Measurements from ENCODE around the gene MGAT4A. TPM values are rescaled to one million over a fixed set of nuclear protein-coding genes. Genes with fewer than 3 reads are reported as not detected.
A peak's percentile ranks its signal among the peaks of the same experiment; 100 is the strongest.

MGAT4A gene
- total RNA-seq, 1 donor from 2014 or later: 8.0 TPM

GRCh38 chr2:98701230-98701629 lies 29.7 kb downstream of the MGAT4A start:
- intact Hi-C loops (cut with DNase I): loop anchor here (1.0 to 2.0 kb wide), 2 partner anchors 30 to 58 kb away; partner anchors contain the start of gene MGAT4A
- Histone ChIP-seq H3K27ac (peak overlapping the region; percentile 67 to 82), H3K4me3 (no peak overlapping the region), H3K4me1 (peaks cover 2 to 33% of the 10 kb centered on the region in 2 donors), H3K27me3 (no peaks in the 10 kb centered on the region), H3K36me3 (no peaks in the 10 kb centered on the region), H3K9me3 (no peaks in the 10 kb centered on the region)
- no peak for TF ChIP-seq CTCF (IDR thresholded peaks at IDR 0.05)
- no peak for DNase-seq (ENCODE audit: low spot score in 2 of 2)

GRCh38 chr2:98698896-98699295 lies 32.0 kb downstream of the MGAT4A start:
- no peaks in the 10 kb centered on the region for H3K27me3 ChIP-seq
- no peak for TF ChIP-seq CTCF (IDR thresholded peaks at IDR 0.05)
- intact Hi-C loops (cut with DNase I): no loop called here
- no peak overlapping the region for H3K27ac ChIP-seq
- no peaks in the 10 kb centered on the region for H3K9me3 ChIP-seq
- no peak overlapping the region for H3K4me3 ChIP-seq
- no peak for DNase-seq (ENCODE audit: low spot score in 2 of 2)
- peaks cover 2 to 40% of the 10 kb centered on the region in 2 donors for H3K4me1 ChIP-seq
- no peaks in the 10 kb centered on the region for H3K36me3 ChIP-seq

- intact Hi-C loops (cut with DNase I): no loop called here
- no peaks in the 10 kb centered on the region for H3K27me3 ChIP-seq
- no peak overlapping the region for H3K4me3 ChIP-seq
- H3K27ac ChIP-seq: no peak overlapping the region
- peaks cover 2 to 30% of the 10 kb centered on the region in 2 donors for H3K4me1 ChIP-seq
- TF ChIP-seq CTCF (IDR thresholded peaks at IDR 0.05): no peak
- H3K36me3 ChIP-seq: no peaks in the 10 kb centered on the region
- H3K9me3 ChIP-seq: no peaks in the 10 kb centered on the region
- DNase-seq (ENCODE audit: low spot score in 2 of 2): no peak
These were observed 33.1 kb downstream of the MGAT4A start for GRCh38 chr2:98697651-98698337.

GRCh38 chr2:98696200-98696599 lies 34.7 kb downstream of the MGAT4A start:
- no peaks in the 10 kb centered on the region for H3K36me3 ChIP-seq
- H3K4me1 ChIP-seq: peaks cover 2 to 15% of the 10 kb centered on the region in 2 donors

GRCh38 chr2:98695255-98695654 lies 35.7 kb downstream of the MGAT4A start:
- Histone ChIP-seq H3K4me3 (no peak overlapping the region), H3K27me3 (no peaks in the 10 kb centered on the region), H3K4me1 (peaks cover 0 to 6% of the 10 kb centered on the region in 2 donors), H3K9me3 (no peaks in the 10 kb centered on the region), H3K36me3 (no peaks in the 10 kb centered on the region), H3K27ac (no peak overlapping the region)
- no peak for TF ChIP-seq CTCF (IDR thresholded peaks at IDR 0.05)
- no peak for DNase-seq (ENCODE audit: low spot score in 2 of 2)
- intact Hi-C loops (cut with DNase I): no loop called here

More at GRCh38 chr2:98696200-98696599, 34.7 kb downstream of the MGAT4A start:
- no peak for DNase-seq (ENCODE audit: low spot score in 2 of 2)
- Histone ChIP-seq H3K9me3 (no peaks in the 10 kb centered on the region), H3K27me3 (no peaks in the 10 kb centered on the region), H3K4me3 (no peak overlapping the region), H3K27ac (no peak overlapping the region)
- no peak for TF ChIP-seq CTCF (IDR thresholded peaks at IDR 0.05)
- intact Hi-C loops (cut with DNase I): no loop called here
